GM10248 (cell line): ENCODE measurements around the gene TCF7L1.

ENCODE experiments used
- CTCF ChIA-PET: fragments of 300-600 bp; sonication (Branson Sonifier 250); formaldehyde crosslinking; extraction: SDS; loops from one replicate; lab custom pipeline; 2021; ENCODE audit warnings: antibody characterized with exemption; lab: Yijun Ruan, JAX
- POLR2A ChIA-PET: fragments of 350-650 bp; sonication (Branson Sonifier 250); formaldehyde crosslinking; extraction: SDS; loops from one replicate; lab custom pipeline; 2020; ENCODE audit warnings: antibody characterized with exemption; lab: Yijun Ruan, JAX
- DNase-seq: peaks from one replicate; pipeline ENCODE4 v3.0.0; 2012; ENCODE audit errors: extremely low spot score
- TF ChIP-seq, protein P1 (sequence below): IDR thresholded peaks from 2 replicates; pipeline ENCODE4 v1.5.1; 2012; ENCODE audit warnings: mild to moderate bottlenecking, low read depth; ENCODE audit errors: extremely low read depth, missing control alignments, control extremely low read depth

TCF7L1 gene

DNA sequence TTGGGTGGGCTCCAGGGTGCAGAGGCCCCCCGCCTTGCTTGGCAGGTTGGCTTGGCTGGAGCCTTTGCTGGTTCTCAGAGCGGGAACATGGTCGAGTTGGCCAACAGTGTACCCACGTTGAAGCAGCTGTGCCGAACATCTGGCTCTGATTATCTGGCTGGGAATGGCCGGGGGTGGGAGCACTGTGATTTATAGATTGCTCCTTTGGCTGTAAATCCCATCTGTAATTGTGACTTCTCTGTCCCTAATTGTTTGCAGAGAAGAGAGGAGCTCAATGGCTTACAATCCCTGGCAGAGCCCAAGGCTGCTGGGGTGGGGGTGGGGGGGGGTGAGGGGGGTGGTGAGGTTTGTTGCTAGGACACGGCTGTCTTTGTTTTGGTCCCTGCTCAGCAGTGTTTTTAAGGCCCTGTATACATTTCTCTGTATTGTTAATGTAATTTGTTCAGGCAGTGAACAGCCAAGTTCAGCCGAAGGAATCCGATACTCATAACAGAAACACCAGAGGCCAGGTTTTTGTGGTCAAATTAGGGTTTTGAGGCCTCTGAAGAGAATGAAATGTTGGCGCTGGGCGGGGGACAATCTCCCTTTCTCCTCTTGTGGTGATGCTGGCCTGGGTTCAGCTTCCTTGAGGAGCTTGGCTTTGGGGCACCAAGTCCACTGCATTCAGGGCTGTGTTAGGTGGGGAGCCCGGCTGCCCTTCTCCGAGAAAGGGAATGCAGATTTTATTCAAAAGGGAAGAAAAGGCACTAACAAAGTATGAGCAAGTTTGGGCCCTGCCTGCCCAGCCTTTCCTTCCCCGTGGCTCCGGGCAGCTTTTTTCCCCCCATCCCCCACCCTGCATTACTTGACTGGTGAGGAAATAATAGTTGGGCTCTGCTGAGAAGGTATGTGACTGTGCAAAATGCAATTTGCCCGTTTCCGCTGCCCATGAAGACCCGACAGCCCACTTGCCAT is 82.5 kb downstream of the TCF7L1 start:
- ChIA-PET CTCF (no interaction called here), POLR2A (no interaction called here)
- TF ChIP-seq, protein P1, sequence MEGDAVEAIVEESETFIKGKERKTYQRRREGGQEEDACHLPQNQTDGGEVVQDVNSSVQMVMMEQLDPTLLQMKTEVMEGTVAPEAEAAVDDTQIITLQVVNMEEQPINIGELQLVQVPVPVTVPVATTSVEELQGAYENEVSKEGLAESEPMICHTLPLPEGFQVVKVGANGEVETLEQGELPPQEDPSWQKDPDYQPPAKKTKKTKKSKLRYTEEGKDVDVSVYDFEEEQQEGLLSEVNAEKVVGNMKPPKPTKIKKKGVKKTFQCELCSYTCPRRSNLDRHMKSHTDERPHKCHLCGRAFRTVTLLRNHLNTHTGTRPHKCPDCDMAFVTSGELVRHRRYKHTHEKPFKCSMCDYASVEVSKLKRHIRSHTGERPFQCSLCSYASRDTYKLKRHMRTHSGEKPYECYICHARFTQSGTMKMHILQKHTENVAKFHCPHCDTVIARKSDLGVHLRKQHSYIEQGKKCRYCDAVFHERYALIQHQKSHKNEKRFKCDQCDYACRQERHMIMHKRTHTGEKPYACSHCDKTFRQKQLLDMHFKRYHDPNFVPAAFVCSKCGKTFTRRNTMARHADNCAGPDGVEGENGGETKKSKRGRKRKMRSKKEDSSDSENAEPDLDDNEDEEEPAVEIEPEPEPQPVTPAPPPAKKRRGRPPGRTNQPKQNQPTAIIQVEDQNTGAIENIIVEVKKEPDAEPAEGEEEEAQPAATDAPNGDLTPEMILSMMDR: no peak
- DNase-seq: no peak

DNA sequence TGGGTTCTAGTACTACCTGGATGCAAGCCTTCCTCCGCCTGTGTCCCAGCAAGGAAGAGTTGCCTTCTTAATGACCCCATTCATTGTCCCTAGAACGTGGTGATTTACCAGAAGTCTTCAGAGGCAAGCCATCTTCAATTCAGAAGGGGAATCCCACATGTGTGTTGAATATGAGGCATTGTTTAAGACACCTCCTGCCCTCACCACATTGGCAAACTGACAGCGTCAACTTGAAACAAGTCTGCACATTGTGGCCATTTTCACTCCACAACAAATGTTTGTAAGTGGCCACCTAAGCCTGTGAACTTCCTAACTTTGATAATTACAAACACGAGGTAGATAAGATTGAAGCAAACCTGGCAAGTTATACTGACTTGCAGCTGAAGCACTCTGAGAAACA is 83.7 kb downstream of the TCF7L1 start:
- CTCF ChIA-PET: no interaction called here
- no peak for DNase-seq
- POLR2A ChIA-PET: no interaction called here
- TF ChIP-seq, protein P1: no peak

DNA sequence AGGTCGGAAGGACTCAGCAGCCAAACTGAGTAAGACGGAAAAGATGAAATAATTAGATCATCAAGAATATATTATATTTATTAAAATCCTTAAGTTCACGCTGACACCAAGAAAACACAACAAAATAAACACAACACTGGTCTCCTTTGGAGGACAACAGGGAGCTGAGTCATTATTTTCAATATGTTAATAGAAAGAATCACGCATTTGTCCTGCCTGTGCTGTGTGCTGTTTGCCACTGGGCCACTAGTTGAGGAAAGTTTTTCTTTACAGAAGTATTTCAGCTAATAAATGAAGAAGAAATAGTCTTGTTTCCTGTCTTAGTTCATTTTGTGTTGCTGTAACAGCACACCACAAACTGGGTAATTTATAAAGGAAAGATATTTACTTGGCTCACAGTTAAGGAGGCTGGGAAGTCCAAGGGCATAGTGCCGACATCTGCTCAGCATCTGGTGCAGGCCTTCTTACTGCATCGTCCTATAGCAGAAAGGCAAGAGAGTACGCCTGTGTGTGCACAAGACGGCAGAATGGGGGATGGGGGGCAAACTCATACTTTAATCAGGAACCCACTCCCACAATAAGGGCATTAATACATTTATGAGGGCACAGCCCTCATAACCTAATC is 88.0 kb downstream of the TCF7L1 start:
- ChIA-PET CTCF (interaction anchor here (0.9 to 1.7 kb wide), 5 partner anchors 9 to 154 kb away, joined by 3 to 8 read pairs (median 3); no protein-coding TSS in a partner anchor), POLR2A (no interaction called here)
- TF ChIP-seq, protein P1: no peak
- no peak for DNase-seq

DNA sequence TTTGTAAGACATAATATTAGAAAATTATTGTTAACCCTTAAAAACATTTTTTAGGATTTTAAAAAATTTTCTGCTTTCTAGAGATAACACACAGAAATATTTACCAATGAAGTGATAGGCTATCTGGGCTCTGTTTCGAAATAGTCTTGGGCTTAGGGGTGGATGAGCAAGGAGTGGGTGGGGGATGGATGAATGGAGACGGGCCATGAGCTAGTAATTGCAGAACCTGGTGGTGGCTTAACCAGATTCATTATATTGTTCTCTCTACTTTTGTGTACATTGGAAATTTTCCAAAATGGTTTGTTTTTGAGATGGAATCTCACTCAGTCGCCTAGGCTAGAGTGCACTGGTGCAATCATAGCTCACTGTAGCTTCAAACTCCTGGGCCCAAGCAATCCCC is 89.6 kb downstream of the TCF7L1 start:
- ChIA-PET POLR2A (no interaction called here), CTCF (no interaction called here)
- no peak for DNase-seq
- TF ChIP-seq, protein P1: no peak

DNA sequence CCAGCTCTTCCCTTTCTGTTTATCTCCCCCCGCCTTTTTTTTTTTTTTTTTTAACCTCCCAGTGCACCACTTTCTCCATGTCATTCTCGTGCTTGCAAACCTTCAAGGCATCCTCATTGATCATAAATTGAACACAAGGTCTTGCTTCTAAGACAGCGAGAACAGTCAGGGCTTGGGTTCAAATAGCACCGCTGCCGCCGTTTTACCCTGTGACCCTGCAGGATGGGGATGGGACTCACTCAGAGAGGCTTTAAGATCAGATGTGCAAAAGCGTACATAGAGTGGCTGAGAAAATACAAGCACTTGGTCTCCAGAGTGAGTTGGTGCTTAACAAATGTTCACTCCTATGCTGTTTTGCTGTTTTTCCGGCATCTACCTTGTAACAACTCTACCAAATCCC is 93.6 kb downstream of the TCF7L1 start:
- CTCF ChIA-PET: interaction anchor here (1.2 to 1.7 kb wide), 3 partner anchors 18 to 28 kb away, joined by 3 read pairs; no protein-coding TSS in a partner anchor
- POLR2A ChIA-PET: no interaction called here
- TF ChIP-seq, protein P1: no peak
- no peak for DNase-seq

DNA sequence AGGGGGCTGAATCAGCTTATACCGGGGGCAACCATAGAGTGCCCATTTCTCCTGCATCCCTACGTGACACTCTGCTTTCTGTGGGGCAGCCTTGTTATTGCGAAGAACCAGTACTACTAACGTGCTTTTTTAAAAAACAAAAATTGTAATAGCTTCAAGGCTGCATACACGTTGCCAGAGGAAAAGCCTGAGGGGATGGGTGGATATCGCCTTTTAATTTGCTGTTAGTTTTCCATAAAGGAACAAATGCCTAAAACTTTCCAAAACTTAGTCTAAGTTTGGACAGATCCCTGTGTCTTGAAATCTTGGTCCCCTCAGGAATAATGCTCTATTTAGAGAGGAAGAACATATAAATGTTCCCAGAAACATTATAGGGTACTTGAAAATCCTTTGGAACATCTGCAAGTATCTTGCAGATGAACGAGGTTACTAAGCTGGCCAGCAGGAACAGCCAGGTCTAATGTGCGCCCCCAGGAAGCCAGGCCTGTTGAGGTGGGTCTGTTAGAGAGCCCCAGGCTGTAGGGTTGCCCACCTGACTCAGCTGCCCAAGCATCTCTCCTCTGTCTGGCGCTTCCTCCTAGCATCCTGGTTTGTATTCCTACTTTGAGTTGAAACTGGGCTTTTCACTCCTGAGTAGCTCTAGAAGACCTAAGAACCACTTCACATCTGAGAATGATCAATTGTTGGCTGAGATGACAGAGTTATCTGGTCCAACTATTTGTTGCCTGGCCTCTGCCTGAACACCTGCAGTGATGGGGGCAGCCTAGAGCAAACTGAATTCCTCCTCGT is 97.7 kb downstream of the TCF7L1 start:
- TF ChIP-seq, protein P1: no peak
- CTCF ChIA-PET: interaction anchor here (1.0 to 2.7 kb wide), 2 partner anchors 10 to 132 kb away, joined by 3 to 8 read pairs; no protein-coding TSS in a partner anchor
- POLR2A ChIA-PET: no interaction called here
- DNase-seq: no peak
